ENCODE data around the gene ZBTB25.

DNA sequence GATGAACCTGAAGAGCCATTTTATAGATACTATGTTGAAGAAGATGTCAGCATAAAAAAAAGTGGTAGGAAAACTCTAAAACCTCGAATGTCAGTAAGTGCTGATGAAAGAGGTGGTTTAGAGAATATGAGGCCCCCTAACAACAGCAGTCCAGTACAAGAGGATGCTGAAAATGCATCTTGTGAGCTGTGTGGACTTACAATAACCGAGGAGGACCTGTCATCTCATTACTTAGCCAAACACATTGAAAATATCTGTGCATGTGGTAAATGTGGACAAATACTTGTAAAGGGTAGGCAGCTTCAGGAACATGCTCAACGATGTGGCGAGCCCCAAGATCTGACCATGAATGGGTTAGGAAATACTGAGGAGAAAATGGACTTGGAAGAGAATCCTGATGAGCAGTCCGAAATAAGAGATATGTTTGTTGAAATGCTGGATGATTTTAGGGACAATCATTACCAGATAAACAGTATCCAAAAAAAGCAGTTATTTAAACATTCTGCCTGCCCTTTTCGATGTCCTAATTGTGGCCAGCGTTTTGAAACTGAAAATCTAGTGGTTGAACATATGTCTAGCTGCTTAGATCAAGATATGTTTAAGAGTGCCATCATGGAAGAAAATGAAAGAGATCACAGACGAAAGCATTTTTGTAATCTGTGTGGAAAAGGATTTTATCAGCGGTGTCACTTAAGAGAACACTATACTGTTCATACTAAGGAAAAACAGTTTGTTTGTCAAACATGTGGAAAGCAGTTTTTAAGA, 19.1 kb upstream of the ZBTB25 start:
- TF ChIP-seq, protein P1, sequence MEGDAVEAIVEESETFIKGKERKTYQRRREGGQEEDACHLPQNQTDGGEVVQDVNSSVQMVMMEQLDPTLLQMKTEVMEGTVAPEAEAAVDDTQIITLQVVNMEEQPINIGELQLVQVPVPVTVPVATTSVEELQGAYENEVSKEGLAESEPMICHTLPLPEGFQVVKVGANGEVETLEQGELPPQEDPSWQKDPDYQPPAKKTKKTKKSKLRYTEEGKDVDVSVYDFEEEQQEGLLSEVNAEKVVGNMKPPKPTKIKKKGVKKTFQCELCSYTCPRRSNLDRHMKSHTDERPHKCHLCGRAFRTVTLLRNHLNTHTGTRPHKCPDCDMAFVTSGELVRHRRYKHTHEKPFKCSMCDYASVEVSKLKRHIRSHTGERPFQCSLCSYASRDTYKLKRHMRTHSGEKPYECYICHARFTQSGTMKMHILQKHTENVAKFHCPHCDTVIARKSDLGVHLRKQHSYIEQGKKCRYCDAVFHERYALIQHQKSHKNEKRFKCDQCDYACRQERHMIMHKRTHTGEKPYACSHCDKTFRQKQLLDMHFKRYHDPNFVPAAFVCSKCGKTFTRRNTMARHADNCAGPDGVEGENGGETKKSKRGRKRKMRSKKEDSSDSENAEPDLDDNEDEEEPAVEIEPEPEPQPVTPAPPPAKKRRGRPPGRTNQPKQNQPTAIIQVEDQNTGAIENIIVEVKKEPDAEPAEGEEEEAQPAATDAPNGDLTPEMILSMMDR (optimal IDR thresholded peaks at IDR 0.05 in 1 of 3, IDR thresholded peaks at IDR 0.05 in 1 of 3, conservative IDR thresholded peaks at IDR 0.05 in 1 of 3; ENCODE audit: extremely low read depth in 1 of 3, insufficient read depth in 2 of 3, low read length in 3 of 3): no peak
- no peak for TF ChIP-seq EZH2 (IDR thresholded peaks at IDR 0.05; ENCODE audit: low read length)
